Tibial nerve (tissue), 3 donors: ENCODE data around the gene RUFY4.

Source experiments
- CTCF ChIP-seq, 5 experiments: fragments of 200-600 bp in 3 of 5; fragments of 450-650 bp in 2 of 5; sonication (generic) in 3 of 5; IDR thresholded peaks; one replicate each; pipeline ENCODE4 v1.5.1; 2016 to 2019; ENCODE audit warnings: antibody characterized with exemption in 5 of 5, mild to moderate bottlenecking in 3 of 5, moderate library complexity in 2 of 5
- POLR2A ChIP-seq, 2 donors: fragments of 450-650 bp; IDR thresholded peaks; one replicate each; pipeline ENCODE4 v1.6.1; 2017; ENCODE audit warnings: antibody characterized with exemption in 2 of 2, mild to moderate bottlenecking in 2 of 2, moderate library complexity in 2 of 2

DNA sequence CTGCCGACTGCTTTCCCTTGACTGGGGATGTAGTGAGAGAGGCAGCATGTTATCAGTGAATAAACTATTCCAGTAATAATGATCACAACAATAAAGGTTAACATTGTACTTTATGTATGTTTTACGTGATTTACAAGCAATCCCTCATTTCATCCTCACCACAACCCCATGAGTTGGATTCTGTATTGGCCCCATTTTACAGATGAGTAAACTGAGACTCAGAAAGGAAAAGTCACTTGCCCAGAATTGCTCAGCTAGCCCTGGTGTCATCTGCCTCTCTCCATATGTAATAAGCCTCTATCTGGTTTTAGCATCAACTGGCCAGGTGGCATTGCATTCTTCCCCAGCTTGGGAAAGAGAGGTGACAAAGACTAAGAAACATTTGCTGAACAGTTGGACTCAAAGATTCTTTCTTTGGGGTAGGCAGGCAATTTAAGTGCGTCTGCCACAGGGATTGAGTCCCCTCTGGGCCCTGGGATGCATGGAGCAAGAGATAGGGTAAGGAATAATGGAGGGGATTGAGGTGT is 58.9 kb downstream of the RUFY4 start:
- TF ChIP-seq CTCF (IDR thresholded peaks at IDR 0.05): no peak
- no peak for TF ChIP-seq POLR2A (IDR thresholded peaks at IDR 0.05)
